Stimulated activated CD4-positive, alpha-beta T cell treated with anti-CD3 and anti-CD28 coated beads, Interleukin-2, amount 100 ng/mL, for 48 hours (primary cell): ENCODE results near the gene AOC1.
"Not testable (repeated sequence)": the region's sequence is repeated elsewhere in the genome, so short reads cannot be mapped to it uniquely, and the experiment has no call there.

Source experiments
- DNase-seq, 2 donors: peaks; one replicate each; pipeline ENCODE4 v3.0.0-alpha.2; 2020

AOC1 gene

GRCh38 chr7:150898475-150899011 lies 46.2 kb downstream of the AOC1 start:
- DNase-seq, result peak; percentile 80 to 81

GRCh38 chr7:150900675-150901074 lies 48.4 kb downstream of the AOC1 start:
- DNase-seq, result no peak

- no peak for DNase-seq
Measured at GRCh38 chr7:150901160-150902035, 49.1 kb downstream of the AOC1 start.

GRCh38 chr7:150902078-150903033 lies 50.0 kb downstream of the AOC1 start:
- no peak for DNase-seq

GRCh38 chr7:150903606-150904005 lies 51.3 kb downstream of the AOC1 start:
- DNase-seq, result no peak

GRCh38 chr7:150904011-150904909 lies 51.9 kb downstream of the AOC1 start:
- no peak for DNase-seq

- DNase-seq, result no peak
Measured at GRCh38 chr7:150908173-150908572, 55.9 kb downstream of the AOC1 start.

- DNase-seq, result no peak
Measured at GRCh38 chr7:150909200-150909995, 57.1 kb downstream of the AOC1 start.

- not testable (repeated sequence) for DNase-seq
Measured at GRCh38 chr7:150910305-150910995, 58.1 kb downstream of the AOC1 start.

- DNase-seq, result no peak
Measured at GRCh38 chr7:150910996-150911422, 58.7 kb downstream of the AOC1 start.
